ENCODE measurements around the gene SPATA31E1.

GRCh38 chr9:87854580-87854955, 28.1 kb upstream of the SPATA31E1 start:
- TF ChIP-seq POLR2A (IDR thresholded peaks at IDR 0.05; ENCODE audit: low read depth, low read length) (no peak), TAF1 (IDR thresholded peaks at IDR 0.05; ENCODE audit: borderline replicate concordance, low read depth, low read length) (no peak)

All from GM12892 (cell line).